HepG2 (cell line): ENCODE results near the gene PITRM1. TPM values are rescaled to one million over a fixed set of nuclear protein-coding genes. Genes with fewer than 3 reads are reported as not detected.
A peak's percentile ranks its signal among the peaks of the same experiment; 100 is the strongest.

Source experiments
- ATAC-seq: fragments of 200-7000 bp; cut with Tn5 transposase; 3 replicates; pipeline ENCODE4 v1.9.1; 2020; ENCODE audit warnings: mild to moderate bottlenecking, moderate library complexity
- BruUV-seq: library from RNA; stranded (reverse); fragments of 400-500 nt; replicated peaks from 2 replicates; lab custom pipeline; 2021; lab: Mats Ljungman, UMichigan
- CTCF ChIA-PET: fragments of 300-600 bp; formaldehyde crosslinking; extraction: SDS; loops from one replicate; lab custom pipeline; 2021; ENCODE audit warnings: low total read pairs, inconsistent platforms, low intra/inter-chr PET ratio; lab: Yijun Ruan, JAX
- POLR2A ChIA-PET: fragments of 350-600 bp; sonication (Branson Sonifier 250); formaldehyde crosslinking; loops from one replicate; lab custom pipeline; 2020; ENCODE audit warnings: antibody characterized with exemption, inconsistent platforms; lab: Yijun Ruan, JAX
- DNase-seq: peaks from one replicate; pipeline ENCODE4 v3.0.0-alpha.2; 2015; ENCODE audit warnings: low spot score
- FAIRE-seq: peaks from 3 replicates; lab custom pipeline; 2011; peaks lifted over from hg19 to GRCh38; lab: Jason Lieb, UNC
- H2AFZ ChIP-seq: one replicate; pipeline ENCODE4 v1.6.1; 2011; ENCODE audit warnings: low read length, inconsistent platforms
- H3K27ac ChIP-seq: fragments of 300-600 bp; 3 replicates; pipeline ENCODE4 v1.8.0; 2011; ENCODE audit warnings: mixed run types, mild to moderate bottlenecking, mixed read lengths, low read length, inconsistent platforms; ENCODE audit not compliant: insufficient read depth; ENCODE audit errors: extremely low read length
- H3K27me3 ChIP-seq, 2 experiments: fragments of 200-600 bp in 1 of 2; 2 replicates in 1 of 2; 3 replicates in 1 of 2; pipeline versions ENCODE4 v1.6.0 to v1.8.0; 2011; ENCODE audit warnings: low read length in 2 of 2, mild to moderate bottlenecking in 2 of 2, moderate library complexity in 2 of 2, inconsistent platforms in 1 of 2; ENCODE audit not compliant: insufficient read depth in 2 of 2, control insufficient read depth in 1 of 2
- H3K36me3 ChIP-seq, 2 experiments: fragments of 200-600 bp in 1 of 2; replicated peaks in 1 of 2; 2 replicates in 1 of 2; 3 replicates in 1 of 2; pipeline versions ENCODE4 v1.5.1 to v1.8.0; 2011; ENCODE audit warnings: low read length in 2 of 2, inconsistent platforms in 1 of 2; ENCODE audit not compliant: insufficient read depth in 2 of 2, control insufficient read depth in 1 of 2
- H3K4me1 ChIP-seq: 2 replicates; pipeline ENCODE4 v1.5.1; 2012; ENCODE audit warnings: low read length, inconsistent platforms; ENCODE audit not compliant: insufficient read depth
- H3K4me2 ChIP-seq: 2 replicates; pipeline ENCODE4 v1.6.0; 2011; ENCODE audit warnings: low read depth, low read length, inconsistent platforms
- H3K4me3 ChIP-seq, 3 experiments: fragments of 200-600 bp in 1 of 3; sonication (generic), shearing (Covaris generic) in 1 of 3; replicated peaks in 1 of 3; 2 replicates each; pipeline ENCODE4 v1.5.1; 2011 to 2016; ENCODE audit warnings: low read length in 3 of 3, inconsistent platforms in 2 of 3, low read depth in 2 of 3, mild to moderate bottlenecking in 2 of 3, control low read depth in 1 of 3, mixed read lengths in 1 of 3; ENCODE audit not compliant: insufficient read depth in 1 of 3
- H3K79me2 ChIP-seq: one replicate; pipeline ENCODE4 v1.6.1; 2011; ENCODE audit warnings: low read length, inconsistent platforms; ENCODE audit not compliant: insufficient read depth
- H3K9ac ChIP-seq: 2 replicates; pipeline ENCODE4 v1.6.0; 2011; ENCODE audit warnings: mild to moderate bottlenecking, low read depth, low read length, inconsistent platforms; ENCODE audit not compliant: insufficient read depth
- H3K9me3 ChIP-seq: 2 replicates; pipeline ENCODE4 v1.5.1; 2012; ENCODE audit warnings: mild to moderate bottlenecking, low read length
- H4K20me1 ChIP-seq: 2 replicates; pipeline ENCODE4 v1.6.0; 2011; ENCODE audit warnings: inconsistent platforms, mild to moderate bottlenecking, low read length, moderate library complexity; ENCODE audit not compliant: insufficient read depth
- BRD4 ChIP-seq: sonication (generic); formaldehyde crosslinking; IDR thresholded peaks from 2 replicates; pipeline ENCODE4 v1.4.0; 2020; ENCODE audit warnings: missing genetic modification reagents
- FOXA1 ChIP-seq, 2 experiments: fragments of 450-650 bp in 1 of 2; sonication (generic) in 1 of 2; formaldehyde crosslinking in 1 of 2; IDR thresholded peaks; 2 replicates each; pipeline versions ENCODE4 v1.4.0 to v1.6.1; 2016 to 2020; ENCODE audit warnings: missing genetic modification reagents in 1 of 2
- FOXP4 ChIP-seq: sonication (generic); formaldehyde crosslinking; IDR thresholded peaks from 2 replicates; pipeline ENCODE4 v1.4.0; 2020; ENCODE audit warnings: missing genetic modification reagents
- HES4 ChIP-seq: sonication (generic); formaldehyde crosslinking; IDR thresholded peaks from 2 replicates; pipeline ENCODE4 v1.9.0; 2021; ENCODE audit warnings: mild to moderate bottlenecking, missing genetic modification reagents, borderline replicate concordance
- JDP2 ChIP-seq: sonication (generic); formaldehyde crosslinking; IDR thresholded peaks from 2 replicates; pipeline ENCODE4 v1.8.1; 2022; ENCODE audit warnings: missing genetic modification reagents, borderline replicate concordance
- MAFF ChIP-seq: IDR thresholded peaks from 2 replicates; pipeline ENCODE4 v1.6.1; 2011; ENCODE audit warnings: low read depth, low read length, improper control_type of control experiment
- MAFK ChIP-seq, 2 experiments: IDR thresholded peaks in 1 of 2; conservative IDR thresholded peaks in 1 of 2; 2 replicates each; pipeline ENCODE4 v1.6.1; 2011; ENCODE audit warnings: improper control_type of control experiment in 2 of 2, low read length in 2 of 2
- SMC3 ChIP-seq: IDR thresholded peaks from 2 replicates; pipeline ENCODE4 v1.6.1; 2011; ENCODE audit warnings: low read length, improper control_type of control experiment
- SMYD3 ChIP-seq: sonication (generic); formaldehyde crosslinking; IDR thresholded peaks from 2 replicates; pipeline ENCODE4 v1.8.1; 2023; ENCODE audit warnings: mild to moderate bottlenecking, missing genetic modification reagents
- STAG1 ChIP-seq: sonication (generic); formaldehyde crosslinking; IDR thresholded peaks from 2 replicates; pipeline ENCODE4 v1.4.0; 2020; ENCODE audit warnings: missing genetic modification reagents
- ZNF740 ChIP-seq: sonication (generic); formaldehyde crosslinking; IDR thresholded peaks from 2 replicates; pipeline ENCODE4 v1.4.0; 2020; ENCODE audit warnings: missing genetic modification reagents
- WGBS: methylation state at CpG from one replicate; pipeline ENCODE4 v1.1.6; 2017; ENCODE audit warnings: low lambda C conversion rate; 5-methylcytosine and 5-hydroxymethylcytosine counted together
- in situ Hi-C: cut with HindIII; loops from 2 replicates; pipeline ENCODE4 v1.10.0; 2017; ENCODE audit warnings: low pct_unique_long_range_greater_than_20kb; ENCODE audit not compliant: extremely low pct_ligation_motif_present
- intact Hi-C: fragments of 100-400 bp; cut with micrococcal nuclease; formaldehyde crosslinking; loops from one replicate; pipeline ENCODE4 v1.10.0; 2022; ENCODE audit not compliant: unreplicated experiment
- polyA plus RNA-seq, 8 experiments: library from polyadenylated mRNA; depleted of rRNA in 3 of 8; stranded (reverse) in 7 of 8; unstranded in 1 of 8; fragments of >200 nt; fragmentation: Illumina TruSeq in 4 of 8; extraction: Trizol in 4 of 8; gene quantifications; 2 replicates each; pipeline versions ENCODE4 v1.2.1 to v1.2.3, GENCODE V29; 2011 to 2016; ENCODE audit warnings: low read depth in 4 of 8, missing spikeins in 1 of 8, mixed read lengths in 1 of 8; ENCODE audit not compliant: insufficient read depth in 1 of 8
- total RNA-seq, 5 experiments: library from RNA; depleted of rRNA; stranded (reverse); fragments of >200 nt; fragmentation: Illumina TruSeq; extraction: Trizol; gene quantifications; 2 replicates each; pipeline ENCODE4 v1.2.3, GENCODE V29; 2016; ENCODE audit warnings: low read depth in 1 of 5
- TF ChIP-seq, protein P1 (sequence below): sonication (generic); formaldehyde crosslinking; IDR thresholded peaks from 2 replicates; pipeline ENCODE4 v1.5.0; 2020; ENCODE audit warnings: mild to moderate bottlenecking, missing genetic modification reagents, moderate library complexity

PITRM1 gene
- total and polyA plus RNA-seq, 2 of the 13 experiments (the other 11 are each of a cell fraction or from before 2014, with no cell fraction given): 16.4 to 29.0 TPM

GRCh38 chr10:3193751-3194150 is 21.2 kb upstream of the PITRM1 start (continued):
- TF ChIP-seq FOXP4 (no peak), SMYD3 (CRISPR knock-in tag) (no peak), BRD4 (CRISPR knock-in tag) (no peak)

- intact Hi-C loops (no loop called here), in situ Hi-C loops (no loop called here)
- 52% methylated on average over 19 of the region's 19 CpGs for WGBS
- Histone ChIP-seq H3K4me1 (0 out of 2 replicates have a peak, but pooled peaks cover 4% of the 10 kb centered on the region), H3K36me3 (no peaks in the 10 kb centered on the region), H3K4me2 (no peak overlapping the region), H4K20me1 (no peaks in the 10 kb centered on the region), H3K27ac (no peak overlapping the region), H3K4me3 (no peak overlapping the region), H3K79me2 (no peaks in the 10 kb centered on the region), H3K9me3 (no peaks in the 10 kb centered on the region), H3K9ac (no peak overlapping the region)
- FAIRE-seq (peak; percentile 8), DNase-seq (peak; percentile 29), ATAC-seq (no peak)
- BruUV-seq: no TSS peak
- POLR2A ChIA-PET: no interaction called here
- CTCF ChIA-PET: no interaction called here
- TF ChIP-seq MAFK (conservative IDR thresholded peaks at IDR 0.05 in 1 of 2, IDR thresholded peaks at IDR 0.05 in 1 of 2; ENCODE audit: low read length in 2 of 2): peak; percentile 85 to 90
- TF ChIP-seq SMC3: 0 out of 2 replicates have a peak, but pooled peaks have one; percentile 31
- no peak for TF ChIP-seq HES4 (CRISPR knock-in tag)
- no peak for TF ChIP-seq FOXA1 (IDR thresholded peaks at IDR 0.05)
- peak; percentile 44 for TF ChIP-seq FOXA1 (CRISPR knock-in tag; IDR thresholded peaks at IDR 0.05)
- peak; percentile 50 for TF ChIP-seq STAG1 (CRISPR knock-in tag)
- TF ChIP-seq ZNF740 (CRISPR knock-in tag): no peak
- peak; percentile 82 for TF ChIP-seq MAFF
- TF ChIP-seq, protein P1, sequence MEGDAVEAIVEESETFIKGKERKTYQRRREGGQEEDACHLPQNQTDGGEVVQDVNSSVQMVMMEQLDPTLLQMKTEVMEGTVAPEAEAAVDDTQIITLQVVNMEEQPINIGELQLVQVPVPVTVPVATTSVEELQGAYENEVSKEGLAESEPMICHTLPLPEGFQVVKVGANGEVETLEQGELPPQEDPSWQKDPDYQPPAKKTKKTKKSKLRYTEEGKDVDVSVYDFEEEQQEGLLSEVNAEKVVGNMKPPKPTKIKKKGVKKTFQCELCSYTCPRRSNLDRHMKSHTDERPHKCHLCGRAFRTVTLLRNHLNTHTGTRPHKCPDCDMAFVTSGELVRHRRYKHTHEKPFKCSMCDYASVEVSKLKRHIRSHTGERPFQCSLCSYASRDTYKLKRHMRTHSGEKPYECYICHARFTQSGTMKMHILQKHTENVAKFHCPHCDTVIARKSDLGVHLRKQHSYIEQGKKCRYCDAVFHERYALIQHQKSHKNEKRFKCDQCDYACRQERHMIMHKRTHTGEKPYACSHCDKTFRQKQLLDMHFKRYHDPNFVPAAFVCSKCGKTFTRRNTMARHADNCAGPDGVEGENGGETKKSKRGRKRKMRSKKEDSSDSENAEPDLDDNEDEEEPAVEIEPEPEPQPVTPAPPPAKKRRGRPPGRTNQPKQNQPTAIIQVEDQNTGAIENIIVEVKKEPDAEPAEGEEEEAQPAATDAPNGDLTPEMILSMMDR (CRISPR knock-in tag): peak; percentile 59
- no peak for TF ChIP-seq JDP2 (CRISPR knock-in tag)
- TF ChIP-seq, all 625 proteins: peak for 6
- Histone ChIP-seq H3K27me3 (peaks cover 1 to 44% of the 10 kb centered on the region in 2 experiments), H2AFZ (no peak overlapping the region)
Observed at GRCh38 chr10:3192856-3193635, 20.5 kb upstream of the PITRM1 start.
